KOPT-K1 (cell line): Measurements from ENCODE around the gene DNAH17.

Experiments
- H3K27ac ChIP-seq: fragments of 200-600 bp; sonication (generic); 2 replicates; pipeline ENCODE4 v1.5.1; 2016; ENCODE audit warnings: antibody characterized with exemption, mild to moderate bottlenecking, low read depth, low read length; ENCODE audit not compliant: poor library complexity, severe bottlenecking
- H3K36me3 ChIP-seq: fragments of 200-600 bp; sonication (generic); 2 replicates; pipeline ENCODE4 v1.5.1; 2017; ENCODE audit warnings: antibody characterized with exemption, mild to moderate bottlenecking, low read length, moderate library complexity; ENCODE audit not compliant: insufficient read depth
- H3K9me3 ChIP-seq: fragments of 200-600 bp; sonication (generic); 2 replicates; pipeline ENCODE4 v1.5.1; 2017; ENCODE audit warnings: antibody characterized with exemption, low read length, mild to moderate bottlenecking; ENCODE audit not compliant: insufficient read depth, poor library complexity, severe bottlenecking

DNAH17 gene

GRCh38 chr17:78529871-78530670 is 47.1 kb downstream of the DNAH17 start:
- H3K36me3 ChIP-seq: no peaks in the 10 kb centered on the region
- no peak overlapping the region for H3K27ac ChIP-seq
- H3K9me3 ChIP-seq: no peaks in the 10 kb centered on the region

DNA sequence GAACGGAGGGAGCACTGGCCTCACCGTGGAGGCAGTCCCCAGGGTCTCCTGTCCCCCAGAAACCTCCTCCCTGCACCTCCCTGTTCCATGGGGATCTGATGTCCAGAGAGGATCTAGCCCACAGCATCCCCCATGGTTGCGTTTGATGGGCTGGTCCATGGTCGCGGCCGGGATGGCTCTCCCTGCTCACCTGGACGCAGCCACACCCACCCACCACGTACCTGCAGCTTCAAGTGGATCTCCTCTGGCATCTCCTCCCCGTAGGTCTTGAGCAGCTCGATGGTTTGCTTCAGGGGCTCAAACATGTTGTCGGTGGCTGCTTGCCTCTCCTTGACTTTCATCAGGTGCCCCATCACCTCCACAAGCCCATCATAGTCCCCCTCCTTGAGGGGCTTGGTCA is 47.9 kb downstream of the DNAH17 start:
- Histone ChIP-seq H3K27ac (no peak overlapping the region), H3K36me3 (no peaks in the 10 kb centered on the region), H3K9me3 (no peaks in the 10 kb centered on the region)

DNA sequence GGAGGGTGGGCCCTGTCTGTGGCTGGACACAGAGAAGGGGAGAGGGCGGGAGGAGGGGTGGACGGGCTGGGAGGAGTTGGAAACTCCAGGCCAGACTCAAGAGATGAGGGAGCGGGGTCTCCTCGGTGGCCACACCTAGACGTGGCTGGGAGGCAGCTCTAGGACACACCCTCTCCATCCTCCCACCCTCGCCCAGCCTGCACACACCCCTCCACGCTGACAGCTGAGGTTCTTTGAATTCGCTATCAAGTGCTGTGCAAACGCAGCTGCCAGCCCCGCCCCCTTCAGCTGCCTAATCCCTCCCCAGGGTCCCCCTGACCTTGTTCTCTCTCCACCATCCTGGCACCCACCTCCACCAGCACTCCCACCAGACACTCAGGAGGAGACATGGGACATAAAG is 48.7 kb downstream of the DNAH17 start:
- H3K27ac ChIP-seq: no peak overlapping the region
- H3K36me3 ChIP-seq: no peaks in the 10 kb centered on the region

DNA sequence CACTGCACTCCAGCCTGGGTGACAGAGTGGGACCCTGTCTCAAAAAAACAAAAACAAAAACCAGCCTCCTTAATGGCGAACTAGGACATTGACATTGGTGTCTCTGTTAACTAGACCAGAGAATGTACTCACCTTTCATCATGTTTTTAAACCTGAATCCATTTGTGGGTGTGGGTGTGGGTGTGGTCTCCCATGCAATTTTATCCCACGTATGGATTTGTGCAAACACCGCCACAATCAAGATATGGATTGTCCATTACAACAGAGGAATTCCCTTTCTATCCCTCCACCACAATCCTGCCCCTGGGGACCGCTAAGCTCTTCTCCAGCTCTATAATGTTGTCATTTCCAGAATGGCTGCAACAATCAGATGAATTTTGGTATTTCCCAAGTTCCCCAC is 49.9 kb downstream of the DNAH17 start:
- H3K9me3 ChIP-seq: no peaks in the 10 kb centered on the region
- no peaks in the 10 kb centered on the region for H3K36me3 ChIP-seq
- H3K27ac ChIP-seq: no peak overlapping the region

More for the DNA sequence above, 48.7 kb downstream of the DNAH17 start:
- no peaks in the 10 kb centered on the region for H3K9me3 ChIP-seq

DNA sequence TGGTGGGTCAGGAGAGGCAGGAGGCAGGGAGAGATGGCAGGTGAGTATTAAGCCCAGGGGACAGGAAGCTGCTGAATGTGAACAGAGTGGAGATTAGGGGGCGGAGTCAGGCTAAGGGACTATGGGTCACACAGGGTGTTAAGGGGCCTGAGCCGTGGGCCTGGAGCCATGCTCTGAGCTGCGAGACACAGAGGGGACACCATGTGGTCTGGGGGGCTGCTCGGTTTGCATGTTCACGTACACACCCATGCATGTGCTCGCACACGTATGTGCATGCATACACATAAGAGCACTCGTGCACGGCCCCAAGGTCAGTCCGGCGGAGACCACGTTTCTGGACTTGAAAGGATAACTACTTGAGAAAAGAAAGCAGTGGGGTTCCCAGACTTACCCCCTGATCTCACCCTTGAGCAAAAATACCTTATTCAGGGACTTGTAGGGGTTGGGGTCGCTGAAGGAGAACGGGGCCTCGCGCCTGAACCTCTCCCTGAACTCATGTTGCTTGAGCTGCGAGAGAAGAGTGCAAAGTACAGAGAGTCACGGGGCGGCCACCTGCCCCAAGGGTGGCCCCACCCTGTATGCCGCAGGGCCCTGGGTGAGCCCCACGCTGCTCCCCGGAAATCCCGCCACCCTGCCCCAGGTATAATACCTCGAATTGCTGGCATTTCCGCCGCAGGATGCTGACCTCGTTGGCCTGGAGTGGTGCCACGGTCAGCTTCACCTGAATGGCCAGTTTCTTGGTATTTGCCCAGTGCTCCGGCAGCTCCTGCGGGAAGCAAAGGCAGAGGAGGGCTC is 50.8 kb downstream of the DNAH17 start:
- Histone ChIP-seq H3K27ac (no peak overlapping the region), H3K9me3 (no peaks in the 10 kb centered on the region), H3K36me3 (no peaks in the 10 kb centered on the region)

- H3K27ac ChIP-seq: no peak overlapping the region
- H3K9me3 ChIP-seq: no peaks in the 10 kb centered on the region
- H3K36me3 ChIP-seq: no peaks in the 10 kb centered on the region
Measured at GRCh38 chr17:78525511-78526160, 51.6 kb downstream of the DNAH17 start.

DNA sequence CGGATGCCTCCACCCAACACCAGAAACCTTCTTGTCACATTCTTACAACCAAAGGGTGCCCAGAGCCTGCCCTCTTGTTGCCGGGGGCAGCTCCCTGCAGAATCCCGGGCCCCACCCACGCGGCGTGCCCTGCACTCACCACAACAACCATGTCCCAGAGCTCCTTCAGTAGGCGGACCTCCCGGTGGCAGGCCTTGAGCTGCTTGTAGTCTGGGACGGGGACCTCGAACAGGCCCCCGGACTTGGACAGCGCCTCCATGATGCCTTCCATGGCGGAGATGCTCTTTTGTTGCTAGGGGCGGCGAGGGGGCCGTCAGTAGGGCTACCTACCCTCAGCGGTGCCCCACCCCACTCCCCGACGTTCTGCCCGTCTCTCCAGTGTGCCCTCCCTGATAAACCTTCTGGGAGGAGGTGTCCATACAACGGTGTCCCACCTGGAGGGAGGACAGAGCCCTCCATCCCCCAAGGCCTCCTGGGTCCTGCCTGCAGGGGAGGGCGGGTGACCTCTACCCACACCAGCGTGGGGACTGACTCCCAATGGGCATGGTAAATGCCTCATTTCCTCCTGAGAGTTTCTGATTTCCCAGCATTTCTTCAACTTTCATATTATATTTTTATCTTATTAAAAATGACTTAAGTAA is 52.2 kb downstream of the DNAH17 start:
- Histone ChIP-seq H3K27ac (no peak overlapping the region), H3K36me3 (no peaks in the 10 kb centered on the region), H3K9me3 (no peaks in the 10 kb centered on the region)

DNA sequence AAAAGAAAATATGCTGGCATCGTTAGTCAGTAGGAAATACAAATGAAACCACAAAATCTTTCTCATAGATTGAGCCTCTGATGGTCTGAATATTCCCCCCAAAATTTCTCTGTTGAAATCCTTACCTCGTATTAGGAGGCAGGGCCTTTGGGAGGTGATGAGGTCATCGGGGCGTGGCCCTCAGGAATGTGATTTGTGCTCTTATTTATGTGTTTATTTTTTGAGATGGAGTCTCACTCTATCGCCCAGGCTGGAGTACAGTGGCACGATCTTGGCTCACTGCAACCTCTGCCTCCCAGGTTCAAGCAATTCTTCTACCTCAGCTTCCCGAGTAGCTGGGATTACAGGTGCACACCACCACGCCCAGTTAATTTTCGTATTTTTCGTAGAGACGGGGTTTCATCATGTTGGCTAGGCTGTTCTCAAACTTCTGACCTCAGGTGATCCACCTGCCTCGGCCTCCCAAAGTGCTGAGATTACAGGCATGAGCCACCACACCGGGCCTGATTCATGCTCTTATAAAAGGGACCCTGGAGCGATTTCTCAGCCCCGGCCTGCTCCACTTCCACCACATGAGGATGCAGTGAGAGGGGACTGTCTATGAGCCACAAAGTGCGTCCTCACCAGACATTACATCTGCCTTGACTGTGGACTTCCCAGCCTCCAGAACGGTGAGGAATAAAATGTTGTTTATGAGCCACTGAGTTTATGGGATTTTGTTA is 53.1 kb downstream of the DNAH17 start:
- Histone ChIP-seq H3K36me3 (no peaks in the 10 kb centered on the region), H3K27ac (no peak overlapping the region), H3K9me3 (no peaks in the 10 kb centered on the region)

DNA sequence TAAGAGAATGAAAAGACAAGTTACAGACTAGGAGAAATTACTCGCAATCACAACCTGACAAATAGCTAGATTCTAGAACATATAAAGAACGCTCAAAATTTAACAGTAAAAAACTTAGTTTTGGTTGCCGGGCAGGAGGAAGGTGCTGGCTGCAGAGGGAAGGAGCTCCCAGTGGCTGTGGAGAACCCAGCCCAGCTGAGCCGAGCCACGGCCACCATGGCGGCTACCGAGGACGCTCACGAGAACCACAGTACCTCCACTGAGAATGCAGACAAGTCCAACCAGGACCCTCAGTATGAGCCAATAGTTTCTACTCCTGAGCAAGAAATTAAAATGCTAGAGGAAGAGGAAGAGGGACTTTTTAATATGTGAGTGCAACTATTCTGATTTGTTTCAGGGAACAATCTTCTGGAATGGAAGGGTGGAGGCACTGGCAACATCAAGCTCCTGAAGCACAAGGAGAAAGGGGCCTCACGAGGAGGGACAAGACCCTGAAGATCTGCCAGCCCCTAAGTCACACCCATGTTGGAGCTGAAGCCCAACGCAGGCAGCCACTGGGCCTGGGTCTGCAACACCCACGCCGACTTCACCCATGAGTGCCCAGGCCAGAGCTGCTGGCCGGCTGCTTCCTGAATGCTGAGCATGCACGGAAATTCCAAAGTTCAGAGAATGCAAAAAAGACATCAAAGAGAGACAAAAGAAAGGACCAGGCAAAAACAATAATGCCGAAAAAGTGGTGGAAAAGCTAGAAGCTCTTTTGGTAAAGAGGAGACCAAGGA is 55.0 kb downstream of the DNAH17 start:
- Histone ChIP-seq H3K36me3 (no peaks in the 10 kb centered on the region), H3K9me3 (no peaks in the 10 kb centered on the region), H3K27ac (no peak overlapping the region)

DNA sequence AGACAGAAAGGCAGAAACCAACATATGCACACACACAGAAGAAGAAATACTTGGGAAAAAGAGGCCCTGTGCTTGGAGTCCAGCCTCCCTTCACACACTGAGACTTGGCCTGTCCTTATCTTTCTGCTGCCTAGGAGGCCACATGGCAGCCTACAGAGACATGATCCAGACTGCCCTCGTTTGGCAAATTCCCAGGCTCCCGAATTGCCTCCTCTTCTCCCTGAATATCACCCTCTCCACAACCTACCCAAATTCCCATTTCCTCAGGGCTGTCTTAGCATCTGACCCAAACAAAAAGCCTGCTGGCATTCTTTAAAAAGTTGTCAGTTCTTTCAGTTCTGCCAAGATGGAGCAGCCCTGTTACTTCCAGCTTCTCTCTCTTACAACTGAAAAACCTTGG is 59.8 kb downstream of the DNAH17 start:
- no peaks in the 10 kb centered on the region for H3K36me3 ChIP-seq
- no peaks in the 10 kb centered on the region for H3K9me3 ChIP-seq
- H3K27ac ChIP-seq: no peak overlapping the region

DNA sequence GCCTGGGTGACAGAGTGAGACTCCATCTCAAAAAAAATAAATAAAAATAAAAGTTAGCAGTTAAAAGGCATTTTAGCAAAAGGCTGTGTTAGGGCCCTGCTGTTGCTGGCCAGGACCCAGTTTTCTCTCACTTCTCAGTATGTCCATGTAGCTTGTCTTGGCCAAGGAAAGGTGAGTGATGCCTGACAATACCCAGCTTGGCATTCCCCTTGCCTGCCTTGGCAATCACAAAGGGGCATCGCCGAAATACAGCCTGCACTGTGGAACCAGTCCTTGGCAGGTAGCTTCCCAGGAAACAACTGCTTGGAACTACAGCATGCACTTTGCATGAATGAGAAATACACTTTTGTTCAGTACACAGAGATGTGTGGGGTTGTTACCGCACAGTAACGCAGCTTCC is 61.7 kb downstream of the DNAH17 start:
- Histone ChIP-seq H3K27ac (no peak overlapping the region), H3K9me3 (no peaks in the 10 kb centered on the region), H3K36me3 (no peaks in the 10 kb centered on the region)

- no peak overlapping the region for H3K27ac ChIP-seq
- no peaks in the 10 kb centered on the region for H3K36me3 ChIP-seq
- no peaks in the 10 kb centered on the region for H3K9me3 ChIP-seq
Measured at GRCh38 chr17:78514521-78514920, 62.7 kb downstream of the DNAH17 start.

GRCh38 chr17:78512976-78513375 is 64.2 kb downstream of the DNAH17 start:
- Histone ChIP-seq H3K36me3 (no peaks in the 10 kb centered on the region), H3K27ac (no peak overlapping the region), H3K9me3 (no peaks in the 10 kb centered on the region)
